NCI-H2171 (cell line): ENCODE measurements around the gene AFDN.

ENCODE experiments used
- DNase-seq: peaks from one replicate; lab custom pipeline; 2025; lab: John Stamatoyannopoulos, UW

AFDN gene

GRCh38 chr6:167925026-167925425, 98.3 kb downstream of the AFDN start:
- DNase-seq = no peak

- no peak for DNase-seq
Observed at GRCh38 chr6:167927246-167927645, 100.5 kb downstream of the AFDN start.

- no peak for DNase-seq
Observed at GRCh38 chr6:167928111-167928510, 101.4 kb downstream of the AFDN start.

- no peak for DNase-seq
Observed at GRCh38 chr6:167930295-167930694, 103.6 kb downstream of the AFDN start.

- DNase-seq = no peak
Observed at GRCh38 chr6:167932468-167933276, 106.0 kb downstream of the AFDN start.

GRCh38 chr6:167933290-167933689, 106.6 kb downstream of the AFDN start:
- no peak for DNase-seq

- DNase-seq = no peak
Observed at GRCh38 chr6:167933847-167934246, 107.1 kb downstream of the AFDN start.

GRCh38 chr6:167934426-167934864, 107.7 kb downstream of the AFDN start:
- DNase-seq = no peak

- DNase-seq = no peak
Observed at GRCh38 chr6:167936051-167936450, 109.3 kb downstream of the AFDN start.

GRCh38 chr6:167937301-167937700, 110.6 kb downstream of the AFDN start:
- no peak for DNase-seq

GRCh38 chr6:167937948-167938911, 111.5 kb downstream of the AFDN start:
- DNase-seq = no peak

- DNase-seq = no peak
Observed at GRCh38 chr6:167941822-167942221, 115.1 kb downstream of the AFDN start.

- DNase-seq = no peak
Observed at GRCh38 chr6:167944130-167944529, 117.4 kb downstream of the AFDN start.

GRCh38 chr6:167946007-167946406, 119.3 kb downstream of the AFDN start:
- DNase-seq = no peak

- no peak for DNase-seq
Observed at GRCh38 chr6:167946604-167947003, 119.9 kb downstream of the AFDN start.

GRCh38 chr6:167947716-167948115, 121.0 kb downstream of the AFDN start:
- no peak for DNase-seq

GRCh38 chr6:167948716-167949115, 122.0 kb downstream of the AFDN start:
- no peak for DNase-seq

- DNase-seq = no peak
Observed at GRCh38 chr6:167949121-167949684, 122.5 kb downstream of the AFDN start.

GRCh38 chr6:167951781-167952511, 125.2 kb downstream of the AFDN start:
- DNase-seq = no peak

- DNase-seq = no peak
Observed at GRCh38 chr6:167952512-167952859, 125.8 kb downstream of the AFDN start.

- DNase-seq = no peak
Observed at GRCh38 chr6:167953551-167953950, 126.8 kb downstream of the AFDN start.

GRCh38 chr6:167954151-167954550, 127.4 kb downstream of the AFDN start:
- no peak for DNase-seq
